SK-N-MC (cell line): ENCODE results near the gene NDOR1.

Experiments used
- DNase-seq: peaks from one replicate; pipeline ENCODE4 v3.0.0-alpha.2; 2011; ENCODE audit warnings: low read depth, low spot score
- H3K27ac ChIP-seq: fragments of 200-600 bp; sonication (generic); 2 replicates; pipeline ENCODE4 v1.5.1; 2016; ENCODE audit warnings: mixed run types
- H3K36me3 ChIP-seq: fragments of 200-600 bp; sonication (generic); 2 replicates; pipeline ENCODE4 v1.6.1; 2017; ENCODE audit warnings: antibody characterized with exemption, low read length, mixed read lengths; ENCODE audit not compliant: insufficient read depth
- H3K4me3 ChIP-seq: fragments of 200-600 bp; sonication (generic); 2 replicates; pipeline ENCODE4 v1.5.1; 2016
- H3K9ac ChIP-seq: fragments of 200-600 bp; sonication (generic); 2 replicates; pipeline ENCODE4 v1.8.0; 2017; ENCODE audit warnings: mixed run types, mixed read lengths; ENCODE audit not compliant: insufficient read length
- H3K9me3 ChIP-seq: fragments of 200-600 bp; sonication (generic); 2 replicates; pipeline ENCODE4 v1.6.1; 2017; ENCODE audit warnings: low read depth, mild to moderate bottlenecking, antibody characterized with exemption, low read length, moderate library complexity, mixed read lengths
- EZH2 ChIP-seq: fragments of 200-600 bp; sonication (generic); IDR thresholded peaks from one replicate; pipeline ENCODE4 v1.6.1; 2017; ENCODE audit warnings: antibody characterized with exemption
- FOXP2 ChIP-seq: optimal IDR thresholded peaks from 2 replicates; pipeline ENCODE3; 2011; ENCODE audit warnings: mild to moderate bottlenecking, moderate library complexity; ENCODE audit not compliant: insufficient read depth; ENCODE audit errors: extremely low read length, control extremely low read depth
- POLR2AphosphoS5 ChIP-seq: IDR thresholded peaks from 2 replicates; pipeline ENCODE4 v1.6.1; 2012; ENCODE audit warnings: mild to moderate bottlenecking, low read depth, low read length, borderline replicate concordance

The NDOR1 gene

GRCh38 chr9:137178939-137179630, 26.4 kb upstream of the NDOR1 start:
- DNase-seq, result no peak
- Histone ChIP-seq H3K9me3 (no peaks in the 10 kb centered on the region), H3K4me3 (no peak overlapping the region), H3K36me3 (peaks cover 8% of the 10 kb centered on the region; the same call in 1 of the 2 replicates), H3K9ac (no peak overlapping the region), H3K27ac (no peak overlapping the region)
- no peak for TF ChIP-seq FOXP2
- no peak for TF ChIP-seq POLR2AphosphoS5
- no peak for TF ChIP-seq EZH2

GRCh38 chr9:137179761-137180160, 25.7 kb upstream of the NDOR1 start:
- no peak overlapping the region for H3K9ac ChIP-seq
- no peaks in the 10 kb centered on the region for H3K9me3 ChIP-seq
- peaks cover 8% of the 10 kb centered on the region; the same call in 1 of the 2 replicates for H3K36me3 ChIP-seq
- no peak overlapping the region for H3K27ac ChIP-seq
- TF ChIP-seq POLR2AphosphoS5 (no peak), EZH2 (no peak), FOXP2 (no peak)
- H3K4me3 ChIP-seq, result no peak overlapping the region
- DNase-seq, result no peak

GRCh38 chr9:137180491-137180890, 25.0 kb upstream of the NDOR1 start:
- Histone ChIP-seq H3K9me3 (no peaks in the 10 kb centered on the region), H3K27ac (no peak overlapping the region), H3K9ac (no peak overlapping the region), H3K4me3 (no peak overlapping the region), H3K36me3 (peaks cover 8% of the 10 kb centered on the region; the same call in 1 of the 2 replicates)
- no peak for DNase-seq
- TF ChIP-seq FOXP2 (no peak), EZH2 (no peak), POLR2AphosphoS5 (no peak)

GRCh38 chr9:137181680-137182079, 23.8 kb upstream of the NDOR1 start:
- Histone ChIP-seq H3K9ac (no peak overlapping the region), H3K9me3 (no peaks in the 10 kb centered on the region), H3K4me3 (no peak overlapping the region), H3K36me3 (peaks cover 8% of the 10 kb centered on the region; the same call in 1 of the 2 replicates), H3K27ac (no peak overlapping the region)
- TF ChIP-seq FOXP2, result no peak
- no peak for TF ChIP-seq EZH2
- no peak for TF ChIP-seq POLR2AphosphoS5
- no peak for DNase-seq

GRCh38 chr9:137182836-137183235, 22.7 kb upstream of the NDOR1 start:
- Histone ChIP-seq H3K9ac (no peak overlapping the region), H3K27ac (no peak overlapping the region), H3K9me3 (no peaks in the 10 kb centered on the region), H3K4me3 (no peak overlapping the region), H3K36me3 (peaks cover 8% of the 10 kb centered on the region; the same call in 1 of the 2 replicates)
- DNase-seq, result no peak
- no peak for TF ChIP-seq POLR2AphosphoS5
- no peak for TF ChIP-seq EZH2
- TF ChIP-seq FOXP2, result no peak

GRCh38 chr9:137183980-137184595, 21.4 kb upstream of the NDOR1 start:
- Histone ChIP-seq H3K4me3 (no peak overlapping the region), H3K27ac (no peak overlapping the region), H3K9me3 (no peaks in the 10 kb centered on the region), H3K36me3 (peaks cover 8% of the 10 kb centered on the region; the same call in 1 of the 2 replicates), H3K9ac (no peak overlapping the region)
- TF ChIP-seq FOXP2 (no peak), POLR2AphosphoS5 (no peak), EZH2 (no peak)
- no peak for DNase-seq

GRCh38 chr9:137184881-137185660, 20.4 kb upstream of the NDOR1 start:
- TF ChIP-seq FOXP2 (no peak), EZH2 (no peak), POLR2AphosphoS5 (no peak)
- H3K9me3 ChIP-seq, result no peaks in the 10 kb centered on the region
- H3K27ac ChIP-seq, result no peak overlapping the region
- no peak for DNase-seq
- H3K9ac ChIP-seq, result no peak overlapping the region
- H3K4me3 ChIP-seq, result no peak overlapping the region
- H3K36me3 ChIP-seq, result peaks cover 11% of the 10 kb centered on the region; the same call in 1 of the 2 replicates

GRCh38 chr9:137185921-137186320, 19.6 kb upstream of the NDOR1 start:
- no peak for TF ChIP-seq EZH2
- TF ChIP-seq FOXP2, result no peak
- TF ChIP-seq POLR2AphosphoS5, result no peak
- no peak for DNase-seq
- Histone ChIP-seq H3K27ac (no peak overlapping the region), H3K9me3 (no peaks in the 10 kb centered on the region), H3K9ac (no peak overlapping the region), H3K4me3 (no peak overlapping the region), H3K36me3 (peaks cover 14% of the 10 kb centered on the region; the same call in 1 of the 2 replicates)
